ENCODE data around the gene RAB23.

DNA sequence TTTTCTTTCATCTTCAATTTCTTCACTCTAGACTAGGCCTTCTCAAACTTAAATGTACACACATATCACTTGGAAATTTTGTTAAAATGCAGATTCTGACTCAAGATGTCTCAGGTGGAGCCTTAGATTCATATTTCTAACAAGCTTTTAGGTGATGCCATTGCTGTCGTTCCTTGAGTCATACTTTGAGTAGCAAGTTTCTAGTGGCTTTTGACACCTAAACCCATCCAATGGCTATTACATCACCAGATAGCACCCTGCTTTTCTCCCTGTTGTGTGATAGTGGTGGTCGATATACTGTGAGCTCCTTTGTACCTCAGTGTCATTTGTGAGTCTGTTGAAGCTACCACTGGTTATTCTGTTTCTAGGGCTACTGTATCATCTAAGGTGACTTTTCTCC is 84.8 kb downstream of the RAB23 start:
- TF ChIP-seq, protein P1, sequence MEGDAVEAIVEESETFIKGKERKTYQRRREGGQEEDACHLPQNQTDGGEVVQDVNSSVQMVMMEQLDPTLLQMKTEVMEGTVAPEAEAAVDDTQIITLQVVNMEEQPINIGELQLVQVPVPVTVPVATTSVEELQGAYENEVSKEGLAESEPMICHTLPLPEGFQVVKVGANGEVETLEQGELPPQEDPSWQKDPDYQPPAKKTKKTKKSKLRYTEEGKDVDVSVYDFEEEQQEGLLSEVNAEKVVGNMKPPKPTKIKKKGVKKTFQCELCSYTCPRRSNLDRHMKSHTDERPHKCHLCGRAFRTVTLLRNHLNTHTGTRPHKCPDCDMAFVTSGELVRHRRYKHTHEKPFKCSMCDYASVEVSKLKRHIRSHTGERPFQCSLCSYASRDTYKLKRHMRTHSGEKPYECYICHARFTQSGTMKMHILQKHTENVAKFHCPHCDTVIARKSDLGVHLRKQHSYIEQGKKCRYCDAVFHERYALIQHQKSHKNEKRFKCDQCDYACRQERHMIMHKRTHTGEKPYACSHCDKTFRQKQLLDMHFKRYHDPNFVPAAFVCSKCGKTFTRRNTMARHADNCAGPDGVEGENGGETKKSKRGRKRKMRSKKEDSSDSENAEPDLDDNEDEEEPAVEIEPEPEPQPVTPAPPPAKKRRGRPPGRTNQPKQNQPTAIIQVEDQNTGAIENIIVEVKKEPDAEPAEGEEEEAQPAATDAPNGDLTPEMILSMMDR (IDR thresholded peaks at IDR 0.05; ENCODE audit: low read length), result no peak
- no peak for TF ChIP-seq EZH2 (IDR thresholded peaks at IDR 0.05; ENCODE audit: borderline replicate concordance, low read length)

Data from OCI-LY1 (cell line).